Measurements from ENCODE around the gene BDKRB2. TPM values are rescaled to one million over a fixed set of nuclear protein-coding genes. Genes with fewer than 3 reads are reported as not detected.

Gene BDKRB2
- total RNA-seq, 2 donors from 2014 or later = 1.1 to 3.8 TPM

GRCh38 chr14:96227428-96227827 lies 22.8 kb downstream of the BDKRB2 start:
- H3K9me3 Mint-ChIP-seq = peaks cover 15% of the 10 kb centered on the region
- H3K27ac ChIP-seq (ENCODE audit: low read depth, low read length) = no peak overlapping the region
- H3K36me3 ChIP-seq (ENCODE audit: control insufficient read depth, insufficient read depth, low read length) = no peaks in the 10 kb centered on the region
- H3K4me3 Mint-ChIP-seq = no peak overlapping the region
- H3K27ac Mint-ChIP-seq = no peak overlapping the region
- no peak for DNase-seq
- TF ChIP-seq CTCF (conservative IDR thresholded peaks at IDR 0.05) = no peak
- H3K27me3 ChIP-seq (ENCODE audit: control insufficient read depth, insufficient read depth, low read length, poor library complexity, severe bottlenecking) = no peaks in the 10 kb centered on the region
- H3K4me1 Mint-ChIP-seq = peaks cover 7% of the 10 kb centered on the region
- peaks cover 5% of the 10 kb centered on the region for H3K4me1 ChIP-seq (ENCODE audit: control insufficient read depth, insufficient read depth, low read length)
- H3K4me3 ChIP-seq (ENCODE audit: low read length) = no peak overlapping the region
- H3K36me3 Mint-ChIP-seq (ENCODE audit: low read depth) = peaks cover 20% of the 10 kb centered on the region
- no peaks in the 10 kb centered on the region for H3K27me3 Mint-ChIP-seq (ENCODE audit: insufficient read depth)
- WGBS, 2 experiments (ENCODE audit: insufficient coverage in 1 of 2, insufficient read length in 1 of 2) = 80 to 100% methylated on average over 2 to 7 of the region's 7 CpGs
- peaks cover 16% of the 10 kb centered on the region for H3K9me3 ChIP-seq (ENCODE audit: control insufficient read depth, low read length)
- H3K9ac ChIP-seq (ENCODE audit: extremely low read depth, low read length, poor library complexity, severe bottlenecking) = no peak overlapping the region

- no peaks in the 10 kb centered on the region for H3K27me3 Mint-ChIP-seq (ENCODE audit: insufficient read depth)
Measured at GRCh38 chr14:96229315-96229714, 24.7 kb downstream of the BDKRB2 start.

GRCh38 chr14:96231056-96231455 lies 26.4 kb downstream of the BDKRB2 start:
- H3K27me3 ChIP-seq (ENCODE audit: control insufficient read depth, insufficient read depth, low read length, poor library complexity, severe bottlenecking) = no peaks in the 10 kb centered on the region
- peaks cover 15% of the 10 kb centered on the region for H3K9me3 Mint-ChIP-seq
- H3K4me1 ChIP-seq (ENCODE audit: control insufficient read depth, insufficient read depth, low read length) = peaks cover 5% of the 10 kb centered on the region
- peaks cover 16% of the 10 kb centered on the region for H3K36me3 Mint-ChIP-seq (ENCODE audit: low read depth)
- peaks cover 16% of the 10 kb centered on the region for H3K9me3 ChIP-seq (ENCODE audit: control insufficient read depth, low read length)
- TF ChIP-seq CTCF (conservative IDR thresholded peaks at IDR 0.05) = no peak
- H3K4me3 ChIP-seq (ENCODE audit: low read length) = no peak overlapping the region
- H3K27ac Mint-ChIP-seq = no peak overlapping the region
- no peak overlapping the region for H3K9ac ChIP-seq (ENCODE audit: extremely low read depth, low read length, poor library complexity, severe bottlenecking)
- H3K27ac ChIP-seq (ENCODE audit: low read depth, low read length) = no peak overlapping the region
- peaks cover 26% of the 10 kb centered on the region for H3K4me1 Mint-ChIP-seq
- WGBS, 2 experiments (ENCODE audit: insufficient coverage in 1 of 2, insufficient read length in 1 of 2) = 94 to 98% methylated on average over 4 of the region's 4 CpGs
- H3K27me3 Mint-ChIP-seq (ENCODE audit: insufficient read depth) = no peaks in the 10 kb centered on the region
- DNase-seq = no peak
- H3K4me3 Mint-ChIP-seq = no peak overlapping the region
- H3K36me3 ChIP-seq (ENCODE audit: control insufficient read depth, insufficient read depth, low read length) = no peaks in the 10 kb centered on the region

More at GRCh38 chr14:96229315-96229714, 24.7 kb downstream of the BDKRB2 start:
- H3K27ac Mint-ChIP-seq = no peak overlapping the region
- Histone ChIP-seq H3K4me1 (ENCODE audit: control insufficient read depth, insufficient read depth, low read length) (peaks cover 5% of the 10 kb centered on the region), H3K36me3 (ENCODE audit: control insufficient read depth, insufficient read depth, low read length) (no peaks in the 10 kb centered on the region), H3K4me3 (ENCODE audit: low read length) (no peak overlapping the region), H3K27ac (ENCODE audit: low read depth, low read length) (no peak overlapping the region), H3K27me3 (ENCODE audit: control insufficient read depth, insufficient read depth, low read length, poor library complexity, severe bottlenecking) (no peaks in the 10 kb centered on the region), H3K9ac (ENCODE audit: extremely low read depth, low read length, poor library complexity, severe bottlenecking) (no peak overlapping the region), H3K9me3 (ENCODE audit: control insufficient read depth, low read length) (peaks cover 16% of the 10 kb centered on the region)
- no peak overlapping the region for H3K4me3 Mint-ChIP-seq
- WGBS, 2 experiments (ENCODE audit: insufficient coverage in 1 of 2, insufficient read length in 1 of 2) = 89 to 94% methylated on average over 6 of the region's 6 CpGs
- peaks cover 18% of the 10 kb centered on the region for H3K4me1 Mint-ChIP-seq
- H3K36me3 Mint-ChIP-seq (ENCODE audit: low read depth) = peaks cover 16% of the 10 kb centered on the region
- H3K9me3 Mint-ChIP-seq = peaks cover 15% of the 10 kb centered on the region
- DNase-seq = no peak
- TF ChIP-seq CTCF (conservative IDR thresholded peaks at IDR 0.05) = no peak
